Astrocyte (in vitro differentiated cells and primary cell): Measurements from ENCODE around the gene PHLDA2. TPM values are rescaled to one million over a fixed set of nuclear protein-coding genes. Genes with fewer than 3 reads are reported as not detected.

Experiments
- DNase-seq: peaks from one replicate; pipeline ENCODE4 v3.0.0-alpha.2; 2010; ENCODE audit warnings: low read depth
- FAIRE-seq: peaks from 2 replicates; lab custom pipeline; 2011; peaks lifted over from hg19 to GRCh38; lab: Jason Lieb, UNC
- H2AFZ ChIP-seq: 2 replicates; pipeline ENCODE4 v1.6.0; 2012; ENCODE audit warnings: low read depth, low read length, inconsistent platforms
- H3K27ac ChIP-seq: 2 replicates; pipeline ENCODE4 v1.5.1; 2011; ENCODE audit warnings: low read depth, low read length, inconsistent platforms
- H3K27me3 ChIP-seq: 2 replicates; pipeline ENCODE4 v1.6.0; 2011; ENCODE audit warnings: low read length, inconsistent platforms; ENCODE audit not compliant: insufficient read depth
- H3K36me3 ChIP-seq: 2 replicates; pipeline ENCODE4 v1.5.1; 2011; ENCODE audit warnings: low read length, inconsistent platforms; ENCODE audit not compliant: insufficient read depth
- H3K4me1 ChIP-seq: 2 replicates; pipeline ENCODE4 v1.5.1; 2011; ENCODE audit warnings: low read length, inconsistent platforms; ENCODE audit not compliant: insufficient read depth
- H3K4me2 ChIP-seq: 2 replicates; pipeline ENCODE4 v1.6.0; 2012; ENCODE audit warnings: low read length, inconsistent platforms
- H3K4me3 ChIP-seq: 2 replicates; pipeline ENCODE4 v1.5.1; 2011; ENCODE audit warnings: low read depth, mild to moderate bottlenecking, low read length, inconsistent platforms; ENCODE audit not compliant: insufficient read depth
- H3K79me2 ChIP-seq: 2 replicates; pipeline ENCODE4 v1.6.0; 2012; ENCODE audit warnings: mild to moderate bottlenecking, low read length, inconsistent platforms; ENCODE audit not compliant: insufficient read depth
- H3K9ac ChIP-seq: 2 replicates; pipeline ENCODE4 v1.6.0; 2012; ENCODE audit warnings: mild to moderate bottlenecking, low read length, inconsistent platforms
- H3K9me3 ChIP-seq: 2 replicates; pipeline ENCODE4 v1.5.1; 2012; ENCODE audit warnings: low read depth, mild to moderate bottlenecking, low read length, inconsistent platforms; ENCODE audit not compliant: insufficient read depth
- H4K20me1 ChIP-seq: 2 replicates; pipeline ENCODE4 v1.6.0; 2012; ENCODE audit warnings: low read length, inconsistent platforms; ENCODE audit not compliant: insufficient read depth
- H3K27ac Mint-ChIP-seq: one replicate; pipeline ENCODE4 v1.8.0; 2021; ENCODE audit warnings: mild to moderate bottlenecking, mixed read lengths; ENCODE audit not compliant: unreplicated experiment
- H3K27me3 Mint-ChIP-seq: one replicate; pipeline ENCODE4 v1.8.0; 2021; ENCODE audit warnings: low read depth, mixed read lengths; ENCODE audit not compliant: unreplicated experiment
- H3K36me3 Mint-ChIP-seq: one replicate; pipeline ENCODE4 v1.8.0; 2021; ENCODE audit warnings: low read depth, mixed read lengths; ENCODE audit not compliant: unreplicated experiment
- H3K4me1 Mint-ChIP-seq: one replicate; pipeline ENCODE4 v1.8.0; 2021; ENCODE audit warnings: low read depth, mixed read lengths; ENCODE audit not compliant: unreplicated experiment
- H3K4me3 Mint-ChIP-seq: one replicate; pipeline ENCODE4 v1.8.0; 2021; ENCODE audit warnings: mild to moderate bottlenecking, moderate library complexity, mixed read lengths; ENCODE audit not compliant: unreplicated experiment
- H3K9me3 Mint-ChIP-seq: one replicate; pipeline ENCODE4 v1.8.0; 2021; ENCODE audit warnings: mild to moderate bottlenecking, mixed read lengths; ENCODE audit not compliant: unreplicated experiment
- EZH2 ChIP-seq: IDR thresholded peaks from 2 replicates; pipeline ENCODE4 v1.6.1; 2012; ENCODE audit warnings: mild to moderate bottlenecking, low read length, inconsistent platforms; ENCODE audit not compliant: insufficient read depth
- total RNA-seq: library from RNA; stranded (reverse); gene quantifications from 2 replicates; pipeline ENCODE4 v1.2.1, GENCODE V29; 2021
- TF ChIP-seq, protein P1 (sequence below): IDR thresholded peaks from 2 replicates; pipeline ENCODE4 v1.5.1; 2011; ENCODE audit warnings: low read depth, mild to moderate bottlenecking, inconsistent platforms, low read length, moderate library complexity; ENCODE audit not compliant: insufficient read depth

PHLDA2 gene
- total RNA-seq, 1 donor from 2014 or later: 78.8 TPM

DNA sequence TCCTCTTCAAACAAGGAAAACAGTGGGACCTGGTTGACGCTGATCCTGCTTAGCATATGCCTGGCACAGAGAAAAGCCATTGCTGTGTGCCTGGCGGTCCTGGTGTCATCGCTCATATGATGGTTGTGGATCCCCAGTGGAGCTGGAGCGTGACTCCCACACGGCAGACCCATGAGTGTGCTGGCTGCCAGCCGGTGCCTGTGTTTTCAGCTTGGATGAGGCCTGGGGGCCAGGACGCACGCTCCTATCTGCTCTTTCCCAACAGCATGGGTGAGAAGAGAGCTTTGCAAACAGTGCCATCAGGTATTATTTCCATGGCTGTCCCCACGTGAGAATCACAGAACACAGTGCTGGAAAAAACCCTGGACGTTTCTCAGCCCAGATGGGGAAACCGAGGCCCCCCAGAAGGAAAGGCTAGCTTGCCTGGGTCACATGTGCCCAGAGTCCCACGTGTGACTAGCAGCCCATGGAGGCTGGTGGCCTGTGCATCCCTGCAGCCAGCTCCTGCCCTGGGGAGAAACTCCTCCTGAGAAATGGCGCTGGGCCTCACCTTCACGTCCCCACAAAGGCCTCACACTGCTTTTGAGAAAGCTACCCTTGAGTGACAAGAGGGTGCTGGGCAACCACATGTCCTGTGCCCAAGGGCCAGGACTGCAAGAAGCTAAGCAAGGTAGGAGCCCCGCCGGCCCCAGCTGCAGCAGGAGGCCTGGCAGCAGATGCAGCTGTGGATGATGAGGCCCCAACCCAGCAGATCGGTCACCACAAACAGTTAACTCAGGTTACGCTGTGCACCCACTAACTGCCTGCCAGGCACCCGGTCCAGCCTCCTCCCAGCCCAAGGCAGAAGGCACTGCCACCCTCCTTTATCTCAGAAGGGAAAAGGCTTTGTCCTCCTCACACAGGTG lies 47.9 kb downstream of the PHLDA2 start:
- no peak overlapping the region for H3K4me3 Mint-ChIP-seq
- TF ChIP-seq EZH2: no peak
- TF ChIP-seq, protein P1, sequence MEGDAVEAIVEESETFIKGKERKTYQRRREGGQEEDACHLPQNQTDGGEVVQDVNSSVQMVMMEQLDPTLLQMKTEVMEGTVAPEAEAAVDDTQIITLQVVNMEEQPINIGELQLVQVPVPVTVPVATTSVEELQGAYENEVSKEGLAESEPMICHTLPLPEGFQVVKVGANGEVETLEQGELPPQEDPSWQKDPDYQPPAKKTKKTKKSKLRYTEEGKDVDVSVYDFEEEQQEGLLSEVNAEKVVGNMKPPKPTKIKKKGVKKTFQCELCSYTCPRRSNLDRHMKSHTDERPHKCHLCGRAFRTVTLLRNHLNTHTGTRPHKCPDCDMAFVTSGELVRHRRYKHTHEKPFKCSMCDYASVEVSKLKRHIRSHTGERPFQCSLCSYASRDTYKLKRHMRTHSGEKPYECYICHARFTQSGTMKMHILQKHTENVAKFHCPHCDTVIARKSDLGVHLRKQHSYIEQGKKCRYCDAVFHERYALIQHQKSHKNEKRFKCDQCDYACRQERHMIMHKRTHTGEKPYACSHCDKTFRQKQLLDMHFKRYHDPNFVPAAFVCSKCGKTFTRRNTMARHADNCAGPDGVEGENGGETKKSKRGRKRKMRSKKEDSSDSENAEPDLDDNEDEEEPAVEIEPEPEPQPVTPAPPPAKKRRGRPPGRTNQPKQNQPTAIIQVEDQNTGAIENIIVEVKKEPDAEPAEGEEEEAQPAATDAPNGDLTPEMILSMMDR: no peak
- FAIRE-seq (no peak), DNase-seq (no peak)
- H3K27me3 ChIP-seq: no peaks in the 10 kb centered on the region
- no peak overlapping the region for H3K27ac Mint-ChIP-seq
- no peak overlapping the region for H3K4me2 ChIP-seq
- H3K4me1 Mint-ChIP-seq: no peaks in the 10 kb centered on the region
- peaks cover 6% of the 10 kb centered on the region for H3K36me3 Mint-ChIP-seq
- no peaks in the 10 kb centered on the region for H3K36me3 ChIP-seq
- no peaks in the 10 kb centered on the region for H3K79me2 ChIP-seq
- H3K27me3 Mint-ChIP-seq: peaks cover 48% of the 10 kb centered on the region
- H4K20me1 ChIP-seq: peaks cover 3% of the 10 kb centered on the region
- H3K27ac ChIP-seq: no peak overlapping the region
- H3K4me1 ChIP-seq: peaks cover 7% of the 10 kb centered on the region
- H3K9me3 Mint-ChIP-seq: peaks cover 12% of the 10 kb centered on the region
- no peak overlapping the region for H3K9ac ChIP-seq
- no peak overlapping the region for H3K4me3 ChIP-seq
- no peaks in the 10 kb centered on the region for H3K9me3 ChIP-seq
- no peak overlapping the region for H2AFZ ChIP-seq

DNA sequence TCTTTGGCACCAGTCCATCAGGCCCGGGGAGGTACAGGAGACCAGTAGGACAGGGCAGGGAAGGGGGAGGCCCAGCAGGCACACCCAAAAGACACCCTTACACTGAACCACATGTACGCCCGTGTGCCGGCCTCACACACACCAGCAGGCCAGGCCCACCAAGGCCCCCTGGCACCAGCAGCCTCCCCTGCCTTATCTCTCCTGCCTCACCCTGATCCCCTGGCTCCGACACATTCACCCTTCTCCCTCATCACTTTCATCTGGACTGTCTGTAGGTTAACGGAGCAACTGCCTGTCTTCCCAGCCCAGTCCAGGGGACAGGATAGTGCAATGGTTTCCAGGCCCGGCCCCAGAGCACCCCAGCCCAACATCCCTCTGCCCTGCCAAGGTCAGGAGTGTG lies 48.6 kb downstream of the PHLDA2 start:
- TF ChIP-seq, protein P1: no peak
- TF ChIP-seq EZH2: no peak
- no peak overlapping the region for H3K9ac ChIP-seq
- no peak overlapping the region for H3K4me3 ChIP-seq
- no peaks in the 10 kb centered on the region for H3K36me3 ChIP-seq
- peaks cover 4% of the 10 kb centered on the region for H3K4me1 ChIP-seq
- no peak overlapping the region for H3K4me2 ChIP-seq
- no peak overlapping the region for H2AFZ ChIP-seq
- Mint-ChIP-seq H3K4me1 (no peaks in the 10 kb centered on the region), H3K27me3 (peaks cover 48% of the 10 kb centered on the region), H3K4me3 (no peak overlapping the region), H3K36me3 (peaks cover 6% of the 10 kb centered on the region), H3K9me3 (peaks cover 12% of the 10 kb centered on the region), H3K27ac (no peak overlapping the region)
- no peak overlapping the region for H3K27ac ChIP-seq
- no peaks in the 10 kb centered on the region for H3K79me2 ChIP-seq
- no peak for DNase-seq
- H4K20me1 ChIP-seq: peaks cover 3% of the 10 kb centered on the region
- H3K27me3 ChIP-seq: no peaks in the 10 kb centered on the region
- FAIRE-seq: no peak
- H3K9me3 ChIP-seq: no peaks in the 10 kb centered on the region

DNA sequence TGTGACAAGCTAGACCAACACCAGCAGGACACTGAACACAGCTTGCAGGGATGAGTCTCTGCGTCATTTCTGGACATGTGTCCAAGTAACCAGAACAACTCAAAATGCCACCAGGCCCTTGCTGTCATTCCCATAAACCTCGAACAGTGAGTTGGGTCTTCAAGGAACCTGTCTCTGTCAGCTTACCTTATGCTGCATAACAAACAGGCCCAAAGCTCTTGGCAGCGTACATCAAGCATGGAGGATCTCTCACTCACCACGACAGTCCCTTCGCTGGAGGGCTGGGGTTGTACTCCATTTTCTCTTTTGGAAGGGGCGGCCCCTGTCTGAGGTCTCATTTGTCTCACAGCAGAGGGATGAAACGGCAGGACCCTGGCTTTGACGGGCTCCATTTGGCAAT lies 50.4 kb downstream of the PHLDA2 start:
- Histone ChIP-seq H3K9me3 (no peaks in the 10 kb centered on the region), H2AFZ (no peak overlapping the region), H3K9ac (no peak overlapping the region), H3K4me2 (no peak overlapping the region), H3K4me3 (no peak overlapping the region), H3K36me3 (no peaks in the 10 kb centered on the region), H3K27ac (no peak overlapping the region), H4K20me1 (peaks cover 3% of the 10 kb centered on the region), H3K27me3 (peaks cover 4% of the 10 kb centered on the region), H3K4me1 (no peaks in the 10 kb centered on the region), H3K79me2 (no peaks in the 10 kb centered on the region)
- TF ChIP-seq EZH2: no peak
- TF ChIP-seq, protein P1: no peak
- Mint-ChIP-seq H3K4me3 (no peak overlapping the region), H3K27ac (no peak overlapping the region), H3K4me1 (no peaks in the 10 kb centered on the region), H3K27me3 (peaks cover 63% of the 10 kb centered on the region), H3K9me3 (peaks cover 23% of the 10 kb centered on the region), H3K36me3 (peaks cover 8% of the 10 kb centered on the region)
- FAIRE-seq (no peak), DNase-seq (no peak)
